ENCODE measurements around the gene PGBD2.
"Not testable (repeated sequence)": the region's sequence is repeated elsewhere in the genome, so short reads cannot be mapped to it uniquely, and the experiment has no call there.

The PGBD2 gene, protein sequence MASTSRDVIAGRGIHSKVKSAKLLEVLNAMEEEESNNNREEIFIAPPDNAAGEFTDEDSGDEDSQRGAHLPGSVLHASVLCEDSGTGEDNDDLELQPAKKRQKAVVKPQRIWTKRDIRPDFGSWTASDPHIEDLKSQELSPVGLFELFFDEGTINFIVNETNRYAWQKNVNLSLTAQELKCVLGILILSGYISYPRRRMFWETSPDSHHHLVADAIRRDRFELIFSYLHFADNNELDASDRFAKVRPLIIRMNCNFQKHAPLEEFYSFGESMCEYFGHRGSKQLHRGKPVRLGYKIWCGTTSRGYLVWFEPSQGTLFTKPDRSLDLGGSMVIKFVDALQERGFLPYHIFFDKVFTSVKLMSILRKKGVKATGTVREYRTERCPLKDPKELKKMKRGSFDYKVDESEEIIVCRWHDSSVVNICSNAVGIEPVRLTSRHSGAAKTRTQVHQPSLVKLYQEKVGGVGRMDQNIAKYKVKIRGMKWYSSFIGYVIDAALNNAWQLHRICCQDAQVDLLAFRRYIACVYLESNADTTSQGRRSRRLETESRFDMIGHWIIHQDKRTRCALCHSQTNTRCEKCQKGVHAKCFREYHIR

DNA sequence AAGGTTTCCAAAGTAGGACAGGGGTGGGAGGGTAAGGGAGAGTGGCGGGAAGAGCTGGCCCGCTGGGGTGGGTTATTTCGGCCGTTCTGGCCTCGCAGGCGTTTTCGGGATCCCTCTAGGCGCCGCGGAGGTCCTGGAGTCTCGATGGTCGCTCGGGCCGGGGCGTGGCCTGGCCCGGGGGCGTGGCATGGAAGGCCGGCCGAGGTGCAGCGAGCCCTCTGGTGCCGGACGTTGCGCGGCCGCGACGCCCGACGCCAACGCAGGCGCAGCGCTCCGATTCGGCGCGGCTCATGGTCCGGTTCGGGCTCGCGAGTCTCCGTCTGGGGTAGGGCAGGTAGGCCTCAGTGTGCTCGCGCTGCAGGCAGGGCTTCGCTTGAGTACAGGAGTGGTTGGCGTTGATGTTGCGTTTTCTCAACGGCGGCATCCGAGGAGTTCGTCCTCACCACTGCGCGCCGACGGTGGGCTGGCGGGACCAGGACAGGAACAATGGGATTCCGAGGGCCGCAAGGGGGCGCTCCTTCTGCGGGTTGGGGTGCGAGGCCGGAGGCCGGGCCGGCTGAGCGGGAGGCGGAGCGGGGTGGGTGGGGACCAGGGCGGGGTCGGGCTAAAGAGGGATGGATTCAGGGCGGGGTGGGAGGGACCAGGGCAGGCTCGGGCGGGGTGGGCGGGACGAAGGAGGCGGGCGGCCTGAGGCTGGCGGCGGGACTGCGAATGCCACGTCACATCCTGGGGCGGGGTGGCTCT lies at the start of gene PGBD2:
Gene PGBD2 (plus strand): TSS at position 227 of the 744 bp plus-strand sequence. CDS start 7,628 bp downstream, outside the sequence.
- DNase-seq: peak; percentile 94

DNA sequence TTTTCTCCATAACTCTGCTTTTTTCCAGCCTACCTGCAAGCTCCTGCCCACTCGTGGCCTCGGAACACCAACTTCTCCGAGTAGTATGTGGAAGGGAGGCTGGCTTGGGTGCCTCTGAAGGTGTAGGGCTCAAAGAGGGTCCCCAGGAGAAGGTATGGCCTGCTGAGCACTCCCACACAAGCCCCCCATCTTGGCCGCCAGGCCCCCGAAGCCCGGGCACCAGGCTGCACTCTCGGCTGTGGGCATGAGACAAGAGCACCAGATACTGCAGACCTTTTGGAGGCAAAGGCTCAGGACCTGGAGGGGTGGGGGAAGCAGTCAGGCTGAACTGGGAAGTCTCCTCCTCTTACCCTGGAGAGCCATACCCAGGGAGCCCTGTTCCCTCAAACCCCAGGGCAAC lies 48.8 kb upstream of the PGBD2 start:
- DNase-seq: no peak

DNA sequence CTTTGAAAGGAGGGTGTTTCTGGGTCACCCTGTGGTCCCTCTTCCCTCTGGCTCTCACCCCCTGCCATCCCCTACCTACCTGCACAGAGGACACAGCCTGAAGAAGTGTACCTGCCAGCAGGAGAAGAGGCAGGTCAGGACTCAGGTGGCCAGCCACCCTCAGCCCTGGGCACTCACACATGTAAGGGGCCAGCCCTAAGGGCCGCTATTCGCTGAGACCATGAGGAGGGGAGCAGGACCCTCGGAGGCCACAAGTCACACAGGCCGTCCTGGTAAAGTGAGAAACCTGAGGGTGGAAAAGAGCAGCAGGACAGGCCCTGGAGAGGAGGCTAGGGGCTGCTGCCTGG lies 48.3 kb upstream of the PGBD2 start:
- no peak for DNase-seq

DNA sequence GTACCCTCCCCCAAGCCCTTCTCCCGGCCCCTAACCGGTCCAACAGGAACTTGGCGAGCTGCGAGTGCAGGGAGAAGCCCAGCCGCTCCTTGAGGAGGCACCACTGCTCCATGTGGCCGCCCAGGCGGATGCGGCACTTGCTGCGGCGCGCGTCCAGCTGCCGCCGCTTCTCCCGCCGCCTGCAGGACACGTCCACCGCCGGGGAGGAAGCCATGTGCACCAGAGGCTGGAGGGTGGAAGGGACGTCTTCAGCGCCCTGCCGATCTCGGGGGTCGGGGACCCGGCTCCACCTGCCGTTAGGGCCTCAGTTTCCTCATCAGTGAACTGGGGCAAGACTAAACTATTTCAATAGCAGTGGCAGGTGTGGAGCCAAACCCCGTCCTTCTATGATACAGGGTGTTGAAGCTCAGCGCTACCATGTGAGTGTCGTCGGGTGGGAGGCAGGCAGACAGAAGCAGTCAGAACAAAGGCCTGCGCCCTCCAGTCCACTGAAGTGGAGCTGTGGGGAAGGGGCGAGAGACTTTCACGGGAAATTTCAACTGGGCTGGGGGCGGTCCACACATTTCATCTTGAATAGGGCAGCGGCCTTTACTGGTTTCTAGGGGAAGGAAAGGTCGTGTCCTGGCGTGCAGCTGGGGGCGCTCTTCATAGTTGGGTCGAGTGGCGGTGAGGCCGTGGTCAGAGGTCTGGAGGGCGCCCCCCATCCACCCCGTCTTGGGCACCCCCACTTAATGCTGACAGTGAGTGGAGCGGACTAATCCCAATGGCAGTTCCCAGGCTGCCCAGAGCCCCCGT lies 47.7 kb upstream of the PGBD2 start:
- peak; percentile 77 for DNase-seq

DNA sequence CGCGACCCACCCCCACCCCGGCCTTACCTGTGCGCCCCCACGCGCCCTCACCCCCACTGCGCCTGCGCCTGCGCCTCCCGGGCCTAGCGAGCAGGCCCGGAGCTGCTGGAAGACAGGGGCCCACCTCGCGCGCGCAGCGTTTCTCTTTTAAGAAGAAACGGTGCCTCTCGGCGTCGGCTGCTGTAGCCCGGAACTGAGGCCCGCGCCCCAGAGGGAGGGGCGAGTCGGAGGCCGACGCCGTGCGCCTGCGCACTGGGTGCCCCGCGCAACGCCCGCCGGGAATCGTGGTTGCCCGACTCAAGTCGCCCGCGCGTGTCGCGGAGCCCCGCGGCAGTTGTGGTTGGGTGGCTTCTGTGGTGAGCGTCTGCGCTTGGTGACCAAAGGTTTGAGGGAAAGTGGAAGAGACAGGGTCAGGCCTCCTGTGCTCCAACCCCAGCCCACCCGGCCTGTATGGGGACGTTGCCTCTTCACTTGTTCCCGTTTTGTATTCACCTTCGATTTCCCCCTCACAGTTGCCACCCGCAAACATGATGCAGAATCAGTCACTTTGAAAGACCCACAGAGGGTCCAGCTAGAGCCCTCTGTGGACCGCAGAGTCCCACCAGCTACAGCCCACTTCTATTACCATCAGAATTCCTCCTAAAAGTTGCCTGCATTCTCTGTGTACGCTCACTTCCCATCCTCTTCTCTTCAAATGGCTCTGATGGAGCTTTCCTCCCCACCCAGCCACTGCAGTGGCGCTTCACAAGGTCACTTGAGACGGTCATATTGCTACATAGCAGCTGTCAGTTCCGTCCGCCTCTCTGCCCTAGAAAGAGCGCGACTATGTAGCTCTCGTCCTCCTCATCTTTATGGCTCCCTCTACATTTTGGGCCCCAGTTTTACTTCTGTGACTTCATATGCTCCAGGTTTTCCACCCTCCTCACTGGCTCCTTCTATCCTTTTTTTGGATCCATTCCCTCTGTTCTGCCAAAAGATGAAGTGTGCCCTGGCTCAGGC lies 46.8 kb upstream of the PGBD2 start, which contains the start of gene ZNF692:
Gene ZNF692 (minus strand): TSS at position 195 of the 999 bp plus-strand sequence. CDS start 776 bp downstream, outside the sequence.
- peak; percentile 96 for DNase-seq

DNA sequence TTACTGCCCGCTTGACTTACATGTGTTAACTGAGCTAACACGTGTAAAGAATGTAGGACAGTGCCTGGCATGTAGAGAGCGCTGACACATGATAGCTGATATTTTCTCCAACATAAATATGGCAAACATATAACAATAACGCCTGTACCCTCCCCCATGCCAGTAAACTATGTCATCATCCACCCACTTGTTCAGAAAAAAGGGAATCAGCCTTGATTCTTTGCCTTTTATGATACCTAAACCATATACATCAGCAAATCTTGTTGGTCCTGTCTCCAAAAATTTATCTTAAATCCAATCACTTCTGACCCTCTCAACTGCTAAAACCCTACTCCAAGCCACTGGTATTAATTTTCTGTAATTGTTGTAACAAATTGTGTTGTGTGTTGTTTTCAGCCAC lies 46.0 kb upstream of the PGBD2 start:
- DNase-seq: no peak

DNA sequence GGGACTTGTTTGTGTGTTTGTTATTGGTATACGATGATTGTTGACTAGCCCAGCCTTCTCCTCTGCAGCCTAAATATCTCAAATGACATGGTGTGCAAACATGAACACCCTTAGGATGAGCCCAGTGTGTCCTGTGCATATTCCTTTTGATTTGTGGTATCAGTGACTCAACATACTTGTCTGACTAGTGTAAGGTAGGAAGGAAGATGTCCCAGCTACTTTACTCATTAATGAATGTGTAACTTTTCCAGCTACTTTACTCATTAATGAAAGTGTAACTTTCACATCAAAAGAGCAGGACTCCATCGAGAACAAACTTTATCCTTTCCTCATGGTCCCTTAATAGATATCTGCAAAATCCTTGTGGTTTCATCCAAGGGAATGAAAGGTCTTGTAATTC lies 44.4 kb upstream of the PGBD2 start:
- DNase-seq: no peak

DNA sequence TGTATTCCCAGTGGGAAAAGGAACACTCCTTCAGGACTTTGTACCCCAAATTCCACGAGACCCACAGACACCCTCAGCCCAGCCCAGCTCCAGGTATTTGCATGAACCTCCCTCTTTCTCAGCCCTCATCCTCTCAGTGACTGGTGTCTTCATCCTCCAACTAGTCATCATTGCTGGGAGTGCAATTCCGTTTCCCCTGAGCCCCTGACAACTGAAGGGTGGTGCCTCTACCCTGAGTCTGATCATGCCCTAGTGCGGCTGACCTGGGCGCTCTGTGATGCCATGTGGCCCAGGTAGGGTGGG lies 43.4 kb upstream of the PGBD2 start:
- no peak for DNase-seq

DNA sequence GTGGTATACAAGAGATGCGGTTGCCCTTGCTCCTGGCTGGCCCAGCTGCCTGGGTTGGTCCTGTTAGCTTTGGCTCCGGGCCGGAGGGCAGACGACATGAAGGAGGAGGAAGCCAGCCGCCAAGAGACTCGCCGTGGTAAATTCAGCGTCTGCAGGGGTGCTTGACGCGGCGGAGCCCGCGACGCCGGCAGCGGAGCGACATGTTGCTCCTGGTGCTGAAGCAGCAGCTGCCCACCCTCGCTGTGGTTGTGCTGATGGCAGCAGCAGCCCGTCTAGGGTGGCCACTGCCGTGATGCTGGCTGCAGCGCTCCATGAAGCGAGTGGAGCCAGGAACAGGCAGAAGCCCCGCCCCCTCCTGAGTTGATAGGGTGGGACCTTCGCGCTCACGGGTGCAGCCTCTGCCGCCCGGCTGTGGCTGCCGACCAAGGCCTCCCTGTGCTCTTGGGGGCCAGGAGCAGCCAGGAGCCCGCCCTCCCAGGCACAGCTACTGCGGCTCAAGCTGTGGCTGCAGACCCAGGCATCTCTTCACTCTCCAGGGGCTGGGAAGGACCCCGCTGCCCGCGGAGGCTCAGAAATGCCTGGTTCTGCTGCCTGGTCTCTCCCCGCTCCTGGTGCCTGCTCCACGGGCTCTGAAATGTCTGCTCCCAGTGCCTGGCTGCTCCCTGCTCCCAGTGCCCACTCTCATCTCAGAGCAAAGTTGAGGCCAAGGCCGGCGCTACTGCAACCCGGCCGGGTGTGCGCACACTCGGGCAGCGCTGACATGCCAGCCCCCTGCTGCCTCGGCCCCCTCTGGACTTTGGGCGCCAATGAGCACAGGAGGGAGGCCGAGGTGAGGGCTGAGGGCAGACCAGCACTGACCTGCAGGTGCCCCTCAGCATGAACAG lies 42.8 kb upstream of the PGBD2 start:
- peak; percentile 82 for DNase-seq

DNA sequence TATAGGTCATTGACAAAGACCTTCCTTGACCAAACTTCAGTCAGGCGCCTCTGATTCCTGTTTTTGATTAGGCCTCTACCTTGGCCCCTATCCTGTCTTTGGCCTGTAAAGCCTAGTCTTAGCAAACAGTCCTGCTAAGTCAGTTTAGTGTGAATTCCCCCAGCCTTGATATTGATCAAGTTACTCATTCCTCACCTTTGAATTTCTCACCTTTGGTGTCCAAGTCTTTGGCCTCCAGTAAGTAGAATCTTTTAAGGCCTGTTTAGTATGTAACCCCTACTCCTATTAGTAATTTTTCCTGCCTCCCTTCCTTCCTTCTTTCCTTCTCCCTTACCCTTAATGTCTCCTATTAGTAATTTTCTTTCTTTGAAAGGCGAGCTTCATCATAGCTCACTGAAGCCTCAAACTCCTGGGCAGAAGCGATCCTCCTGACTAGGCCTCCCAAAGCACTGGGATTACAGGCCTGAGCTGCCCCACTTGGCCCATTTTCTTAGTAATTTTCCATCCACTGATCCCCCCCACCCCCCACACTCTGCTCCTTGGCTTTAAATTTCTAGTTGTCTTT lies 34.1 kb upstream of the PGBD2 start:
- DNase-seq: no peak

DNA sequence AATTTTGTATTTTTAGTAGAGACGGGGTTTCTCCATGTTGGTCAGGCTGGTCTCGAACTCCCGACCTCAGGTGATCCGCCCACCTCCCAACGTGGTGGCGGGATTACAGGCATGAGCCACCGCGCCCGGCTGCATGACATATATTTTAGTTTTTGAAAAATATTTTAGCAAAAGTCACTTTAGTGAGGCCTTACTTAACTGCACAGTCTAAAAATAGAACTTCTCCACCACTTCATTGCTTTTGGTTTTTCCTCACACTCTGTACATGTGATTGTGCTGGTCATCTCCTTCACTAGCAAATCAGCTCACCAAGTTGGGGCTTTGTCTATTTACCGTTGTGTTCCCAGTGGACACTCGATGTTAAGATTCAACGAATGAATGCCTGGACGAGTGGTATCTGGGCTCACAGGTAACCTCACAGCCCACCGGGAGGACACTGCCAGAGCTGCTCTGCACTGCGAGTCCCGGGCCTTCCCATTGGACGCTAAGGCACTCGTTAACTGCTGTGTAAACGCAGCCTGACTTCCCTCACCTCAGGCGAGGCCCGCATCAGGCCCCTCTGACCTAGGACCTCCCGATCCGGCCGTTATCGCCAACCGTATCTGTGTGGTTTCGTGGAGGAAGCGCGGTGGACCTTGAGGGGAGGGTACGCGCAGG lies 33.2 kb upstream of the PGBD2 start:
- DNase-seq: peak; percentile 69

DNA sequence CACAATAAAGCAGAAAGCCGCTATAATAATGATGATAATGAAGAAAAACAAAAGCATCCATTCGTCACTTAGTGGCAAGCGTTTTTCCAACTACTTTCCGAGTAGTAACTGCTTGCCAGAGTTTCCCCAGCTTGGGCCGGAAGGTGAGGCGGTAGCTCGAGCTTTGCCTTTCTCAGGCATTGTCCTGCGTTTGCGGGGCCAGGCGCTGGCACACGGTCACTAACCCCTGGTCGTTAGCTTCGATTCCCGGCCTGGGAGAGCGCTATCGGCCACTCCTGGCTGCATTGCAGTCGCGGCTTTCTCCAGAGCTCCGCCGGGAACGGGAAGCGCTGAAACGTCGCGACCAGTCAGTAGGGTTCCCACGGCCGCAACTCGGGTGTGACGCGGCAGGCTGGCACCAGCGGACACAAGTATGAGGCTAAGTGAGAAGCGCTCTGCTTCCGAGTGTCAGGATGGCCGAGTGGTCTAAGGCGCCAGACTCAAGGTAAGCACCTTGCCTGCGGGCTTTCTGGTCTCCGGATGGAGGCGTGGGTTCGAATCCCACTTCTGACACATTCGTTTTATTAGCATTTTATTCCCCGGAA lies 32.5 kb upstream of the PGBD2 start:
- DNase-seq: peak; percentile 94

DNA sequence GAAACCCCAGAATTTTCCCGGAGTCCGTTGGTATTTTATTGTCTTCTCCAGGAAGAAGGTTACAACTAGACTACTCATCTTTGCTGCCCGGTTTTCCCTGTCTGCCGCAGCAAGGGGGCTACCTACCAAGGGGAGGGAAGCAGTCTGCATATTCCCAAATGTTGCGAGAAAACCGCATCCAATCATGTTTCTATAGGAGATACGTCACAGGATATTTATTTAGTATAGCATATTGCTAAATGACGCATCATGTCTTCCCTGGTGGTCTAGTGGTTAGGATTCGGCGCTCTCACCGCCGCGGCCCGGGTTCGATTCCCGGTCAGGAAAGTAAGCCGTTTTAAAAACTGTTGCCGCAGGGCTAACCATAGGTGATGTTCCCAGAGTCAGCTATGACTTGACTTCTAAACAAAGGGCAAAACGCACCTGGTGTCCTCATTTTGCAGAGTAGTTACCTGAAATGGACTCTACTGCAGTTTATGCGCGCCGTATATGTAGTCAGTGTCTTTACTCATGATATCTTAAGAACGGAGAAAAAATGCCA lies 32.0 kb upstream of the PGBD2 start:
- peak; percentile 89 for DNase-seq

DNA sequence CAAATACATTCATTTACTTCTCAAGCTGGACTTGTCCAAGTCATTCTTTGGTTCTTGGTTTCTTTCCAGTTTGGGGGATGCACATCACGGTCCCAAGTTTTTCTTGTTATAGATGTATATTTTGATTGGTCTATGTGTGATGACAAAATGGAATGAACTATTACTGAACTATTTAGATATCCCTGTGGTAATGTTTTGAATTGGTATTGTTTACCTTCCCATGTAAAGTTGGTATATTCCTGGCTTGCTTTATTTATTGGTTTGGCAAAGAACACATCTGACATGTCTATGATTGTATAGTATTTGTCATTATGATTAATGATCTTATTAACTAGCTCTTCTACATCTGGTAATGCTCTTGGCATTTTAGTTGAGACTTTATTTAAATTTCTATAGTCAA lies 24.8 kb upstream of the PGBD2 start:
- no peak for DNase-seq

DNA sequence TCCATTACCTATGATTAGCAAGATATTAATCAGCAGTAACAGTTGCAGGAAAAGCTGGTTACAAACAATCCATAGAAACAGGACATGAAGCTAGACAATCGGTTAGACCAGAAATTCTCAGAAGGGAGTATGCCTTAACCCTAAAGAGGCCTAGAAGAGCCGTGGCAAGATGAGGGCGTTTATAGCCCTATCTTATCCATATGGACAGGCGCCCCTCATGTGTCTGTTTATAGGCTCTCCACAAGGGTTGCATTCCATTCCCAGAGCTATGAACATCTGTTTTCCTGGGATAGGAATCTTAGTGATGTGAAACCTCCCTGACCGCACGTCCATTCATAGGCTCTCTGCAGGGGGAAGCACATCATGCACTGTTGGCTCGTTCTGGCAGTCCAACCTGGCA lies 23.6 kb upstream of the PGBD2 start:
- DNase-seq: not testable (repeated sequence)

DNA sequence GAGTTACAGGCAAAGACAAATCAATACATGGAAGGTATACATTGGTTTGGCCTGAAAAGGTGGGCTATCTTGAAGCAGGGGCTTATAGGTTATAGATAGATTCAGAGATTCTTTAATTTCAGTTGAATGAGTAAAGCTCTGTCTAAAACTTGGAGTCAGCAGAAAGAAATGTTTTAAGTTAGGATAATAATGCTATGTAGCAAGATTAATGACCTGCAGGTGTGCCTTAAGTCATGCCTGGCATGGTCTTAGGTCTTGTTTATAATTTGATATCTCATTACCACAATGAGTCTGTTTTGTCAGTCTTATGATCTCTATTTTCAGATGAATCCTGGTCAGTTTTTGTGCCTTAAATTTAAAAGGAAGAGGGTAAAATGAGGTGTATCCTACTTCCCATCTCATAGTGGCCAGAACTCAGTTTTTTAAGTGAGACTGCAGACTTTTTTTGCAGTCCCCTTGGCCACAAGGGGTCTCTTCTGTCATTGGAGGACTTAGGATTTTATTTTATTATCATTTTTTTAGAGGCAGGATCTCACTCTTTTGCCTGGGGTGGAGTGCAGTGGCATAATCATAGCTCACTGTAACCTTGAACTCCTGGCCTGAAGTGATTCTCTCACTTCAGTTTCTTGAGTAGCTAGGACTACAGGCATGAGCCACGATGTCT lies 21.3 kb upstream of the PGBD2 start:
- DNase-seq: no peak

DNA sequence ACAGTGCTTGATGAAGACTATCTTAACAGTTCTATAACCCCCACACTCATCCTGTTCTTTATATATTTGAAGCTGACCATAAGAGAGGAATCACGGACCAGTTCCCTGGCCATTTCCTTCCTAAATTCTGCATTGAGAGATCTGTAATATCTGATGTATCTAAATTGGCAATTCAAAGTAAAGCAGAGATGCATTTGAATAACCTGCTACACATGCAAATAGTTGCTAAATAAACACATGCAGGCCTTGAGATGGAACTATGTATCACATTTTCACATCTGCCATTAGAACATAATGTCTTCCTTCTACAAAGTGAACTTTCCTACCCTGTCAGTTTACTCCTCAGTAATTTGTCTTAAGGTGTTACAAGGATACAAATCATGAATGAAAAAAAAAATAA lies 20.4 kb upstream of the PGBD2 start:
- DNase-seq: no peak

DNA sequence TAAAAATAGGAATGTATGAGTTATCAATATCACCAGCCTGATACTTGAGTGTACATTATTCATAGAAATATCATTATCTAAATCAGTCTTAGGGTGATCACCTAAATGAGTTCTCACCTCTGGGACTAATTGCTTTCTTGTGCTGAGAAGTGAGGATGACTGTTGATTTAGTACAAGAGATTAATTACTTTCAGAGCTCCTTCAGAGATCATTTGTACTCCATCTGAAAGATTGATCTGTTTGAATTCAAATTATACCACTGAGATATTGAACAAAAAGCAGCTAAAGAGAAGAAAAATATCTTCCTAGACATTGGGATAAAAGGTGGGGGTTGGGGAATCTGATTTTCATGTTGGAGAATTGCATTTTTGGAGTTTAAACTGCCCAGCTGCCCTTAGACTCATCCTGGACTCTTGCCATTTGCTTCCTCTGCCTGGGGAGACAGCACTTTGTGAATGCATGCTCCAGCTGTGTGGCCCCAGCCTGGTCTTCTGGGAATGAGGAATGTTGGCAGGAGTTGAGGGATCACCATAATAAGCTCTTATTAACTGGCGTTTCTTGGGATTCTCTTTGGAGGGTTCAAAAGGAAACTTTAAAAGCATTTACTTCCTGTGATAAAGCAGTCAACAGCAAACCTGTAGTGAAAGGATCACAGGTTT lies 19.7 kb upstream of the PGBD2 start:
- DNase-seq: no peak
